HEK293T (cell line): Measurements from ENCODE around the gene SNN.

ENCODE experiments used
- BHLHE40 ChIP-seq: fragments of 450-650 bp; IDR thresholded peaks from 2 replicates; pipeline ENCODE4 v1.6.1; 2016; ENCODE audit warnings: mild to moderate bottlenecking, moderate library complexity, borderline replicate concordance
- ELF4 ChIP-seq: fragments of 450-650 bp; IDR thresholded peaks from 2 replicates; pipeline ENCODE4 v1.6.1; 2017; ENCODE audit warnings: antibody characterized with exemption
- HDGF ChIP-seq: fragments of 450-650 bp; IDR thresholded peaks from 2 replicates; pipeline ENCODE4 v1.6.1; 2017; ENCODE audit warnings: antibody characterized with exemption, borderline replicate concordance
- NFRKB ChIP-seq: fragments of 450-650 bp; IDR thresholded peaks from 2 replicates; pipeline ENCODE4 v1.6.1; 2016; ENCODE audit warnings: mild to moderate bottlenecking, moderate library complexity

- TF ChIP-seq BHLHE40 (no peak), NFRKB (no peak), HDGF (no peak), ELF4 (no peak)
These were observed 933 bp upstream of the SNN start for GRCh38 chr16:11667221-11667823.
